Measurements from ENCODE around the gene PLCB3.

The PLCB3 gene

DNA sequence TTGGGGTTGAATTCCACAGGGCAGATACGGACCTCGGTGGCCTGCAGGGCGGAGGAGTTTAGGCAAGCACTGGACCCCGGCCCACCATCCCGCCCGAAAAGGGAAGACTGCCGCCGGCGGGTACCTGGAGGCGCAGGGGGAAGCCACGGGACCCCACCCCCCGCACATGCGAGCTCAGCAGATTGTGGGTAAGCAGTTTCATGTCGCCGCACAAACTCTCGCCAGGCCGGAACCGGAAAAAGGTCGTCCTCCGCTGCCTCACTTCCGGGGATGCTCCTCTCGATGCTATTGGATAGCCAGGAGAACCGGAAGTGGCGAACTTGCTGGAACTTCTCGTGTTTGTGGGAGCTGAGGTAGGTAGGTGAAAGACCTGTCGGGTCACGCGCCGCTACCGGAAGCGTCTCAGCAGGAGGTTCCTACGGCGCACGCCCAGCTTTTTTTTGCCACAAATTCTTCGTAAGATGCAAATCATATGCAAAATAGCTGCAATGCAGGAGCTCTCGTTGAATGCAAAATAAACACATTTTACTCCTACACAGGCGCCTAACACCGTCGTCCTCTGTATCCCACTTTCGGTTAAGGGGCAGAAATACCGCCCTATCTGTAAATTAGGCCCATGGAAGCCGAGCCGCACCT lies 66.1 kb downstream of the PLCB3 start, which contains the start of gene TRMT112:
TSS of gene TRMT112 (minus strand) at position 235 of the 636 bp plus-strand sequence. CDS start at position 202, 33 bp downstream.
- H3K4me3 ChIP-seq (replicated peaks; ENCODE audit: low read depth, low read length) = peak within 1 kb of the TSS; percentile 69
- TF ChIP-seq, protein P1, sequence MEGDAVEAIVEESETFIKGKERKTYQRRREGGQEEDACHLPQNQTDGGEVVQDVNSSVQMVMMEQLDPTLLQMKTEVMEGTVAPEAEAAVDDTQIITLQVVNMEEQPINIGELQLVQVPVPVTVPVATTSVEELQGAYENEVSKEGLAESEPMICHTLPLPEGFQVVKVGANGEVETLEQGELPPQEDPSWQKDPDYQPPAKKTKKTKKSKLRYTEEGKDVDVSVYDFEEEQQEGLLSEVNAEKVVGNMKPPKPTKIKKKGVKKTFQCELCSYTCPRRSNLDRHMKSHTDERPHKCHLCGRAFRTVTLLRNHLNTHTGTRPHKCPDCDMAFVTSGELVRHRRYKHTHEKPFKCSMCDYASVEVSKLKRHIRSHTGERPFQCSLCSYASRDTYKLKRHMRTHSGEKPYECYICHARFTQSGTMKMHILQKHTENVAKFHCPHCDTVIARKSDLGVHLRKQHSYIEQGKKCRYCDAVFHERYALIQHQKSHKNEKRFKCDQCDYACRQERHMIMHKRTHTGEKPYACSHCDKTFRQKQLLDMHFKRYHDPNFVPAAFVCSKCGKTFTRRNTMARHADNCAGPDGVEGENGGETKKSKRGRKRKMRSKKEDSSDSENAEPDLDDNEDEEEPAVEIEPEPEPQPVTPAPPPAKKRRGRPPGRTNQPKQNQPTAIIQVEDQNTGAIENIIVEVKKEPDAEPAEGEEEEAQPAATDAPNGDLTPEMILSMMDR (IDR thresholded peaks at IDR 0.05; ENCODE audit: low read length, missing control alignments) = no peak

DNA sequence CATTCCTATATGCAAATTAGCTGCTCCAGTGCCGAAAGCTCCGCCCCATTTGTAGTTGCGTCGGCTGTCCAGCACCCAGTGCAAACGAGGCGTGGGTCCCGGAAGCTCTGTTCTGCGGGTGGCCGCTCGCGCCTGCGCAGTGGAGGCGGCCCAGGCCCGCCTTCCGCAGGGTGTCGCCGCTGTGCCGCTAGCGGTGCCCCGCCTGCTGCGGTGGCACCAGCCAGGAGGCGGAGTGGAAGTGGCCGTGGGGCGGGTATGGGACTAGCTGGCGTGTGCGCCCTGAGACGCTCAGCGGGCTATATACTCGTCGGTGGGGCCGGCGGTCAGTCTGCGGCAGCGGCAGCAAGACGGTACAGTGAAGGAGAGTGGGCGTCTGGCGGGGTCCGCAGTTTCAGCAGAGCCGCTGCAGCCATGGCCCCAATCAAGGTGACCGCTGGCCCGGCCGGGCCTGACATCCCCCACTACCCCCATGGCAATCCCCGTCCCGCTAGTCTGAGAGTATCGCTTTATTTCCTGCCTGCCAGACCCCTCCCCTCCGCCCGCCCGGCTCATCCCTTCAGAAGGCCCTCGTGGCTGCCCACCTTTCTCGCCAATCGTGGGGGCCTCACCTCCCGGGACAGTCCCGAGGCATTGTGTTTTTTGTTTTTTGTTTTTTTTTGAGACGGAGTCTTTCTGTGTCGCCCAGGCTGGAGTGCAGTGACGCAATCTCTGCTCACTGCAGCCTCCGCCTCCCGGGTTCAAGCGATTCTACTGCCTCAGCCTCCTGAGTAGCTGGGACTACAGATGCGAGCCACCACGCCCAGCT lies 66.8 kb downstream of the PLCB3 start, which contains the start of gene PRDX5:
TSS of gene PRDX5 (plus strand) at position 161 of the 805 bp plus-strand sequence. CDS start at position 256, 95 bp downstream.
- TF ChIP-seq, protein P1 (IDR thresholded peaks at IDR 0.05; ENCODE audit: low read length, missing control alignments) = peak; percentile 1
- peak; percentile 97 for DNase-seq (ENCODE audit: low read depth)
- H3K4me3 ChIP-seq (replicated peaks; ENCODE audit: low read depth, low read length) = peak within 1 kb of the TSS; percentile 69

More for the DNA sequence above, 66.1 kb downstream of the PLCB3 start, which contains the start of gene TRMT112:
- DNase-seq (ENCODE audit: low read depth) = peak; percentile 98
